Suprapubic skin (tissue), 4 donors: ENCODE data around the gene TDP1.

ENCODE experiments used
- POLR2A ChIP-seq, 2 donors: fragments of 450-650 bp; IDR thresholded peaks; one replicate each; pipeline ENCODE4 v1.6.1; 2017; ENCODE audit warnings: antibody characterized with exemption in 2 of 2, mild to moderate bottlenecking in 2 of 2, moderate library complexity in 2 of 2
- POLR2AphosphoS5 ChIP-seq, 3 donors: sonication (generic); formaldehyde crosslinking; IDR thresholded peaks; one replicate each; pipeline ENCODE4 v1.6.1; 2017; ENCODE audit warnings: antibody characterized with exemption in 3 of 3
- TF ChIP-seq, protein P1 (sequence below), 2 donors: fragments of 200-600 bp in 1 of 2; fragments of 450-650 bp in 1 of 2; sonication (generic) in 1 of 2; IDR thresholded peaks; one replicate each; pipeline ENCODE4 v1.5.1; 2016 to 2019; ENCODE audit warnings: antibody characterized with exemption in 2 of 2, mild to moderate bottlenecking in 1 of 2, moderate library complexity in 1 of 2

- TF ChIP-seq, protein P1, sequence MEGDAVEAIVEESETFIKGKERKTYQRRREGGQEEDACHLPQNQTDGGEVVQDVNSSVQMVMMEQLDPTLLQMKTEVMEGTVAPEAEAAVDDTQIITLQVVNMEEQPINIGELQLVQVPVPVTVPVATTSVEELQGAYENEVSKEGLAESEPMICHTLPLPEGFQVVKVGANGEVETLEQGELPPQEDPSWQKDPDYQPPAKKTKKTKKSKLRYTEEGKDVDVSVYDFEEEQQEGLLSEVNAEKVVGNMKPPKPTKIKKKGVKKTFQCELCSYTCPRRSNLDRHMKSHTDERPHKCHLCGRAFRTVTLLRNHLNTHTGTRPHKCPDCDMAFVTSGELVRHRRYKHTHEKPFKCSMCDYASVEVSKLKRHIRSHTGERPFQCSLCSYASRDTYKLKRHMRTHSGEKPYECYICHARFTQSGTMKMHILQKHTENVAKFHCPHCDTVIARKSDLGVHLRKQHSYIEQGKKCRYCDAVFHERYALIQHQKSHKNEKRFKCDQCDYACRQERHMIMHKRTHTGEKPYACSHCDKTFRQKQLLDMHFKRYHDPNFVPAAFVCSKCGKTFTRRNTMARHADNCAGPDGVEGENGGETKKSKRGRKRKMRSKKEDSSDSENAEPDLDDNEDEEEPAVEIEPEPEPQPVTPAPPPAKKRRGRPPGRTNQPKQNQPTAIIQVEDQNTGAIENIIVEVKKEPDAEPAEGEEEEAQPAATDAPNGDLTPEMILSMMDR (IDR thresholded peaks at IDR 0.05): no peak
- TF ChIP-seq POLR2AphosphoS5 (IDR thresholded peaks at IDR 0.05) (no peak), POLR2A (IDR thresholded peaks at IDR 0.05) (no peak)
Observed at GRCh38 chr14:90039253-90040010, 83.7 kb downstream of the TDP1 start.
